GM19372 (cell line): Measurements from ENCODE around the gene ANKRD44.

Experiments
- ATAC-seq: cut with Tn5 transposase; IDR thresholded peaks from one replicate; pipeline ENCODE4 v1.9.1; 2021; ENCODE audit warnings: mild to moderate bottlenecking, low read depth, moderate library complexity; ENCODE audit not compliant: unreplicated experiment

The ANKRD44 gene

GRCh38 chr2:197265036-197265435 lies 45.5 kb downstream of the ANKRD44 start:
- no peak for ATAC-seq

- no peak for ATAC-seq
These were observed 46.2 kb downstream of the ANKRD44 start for GRCh38 chr2:197264332-197264731.

- no peak for ATAC-seq
These were observed 47.5 kb downstream of the ANKRD44 start for GRCh38 chr2:197263077-197263476.

- peak; percentile 49 for ATAC-seq
These were observed 48.8 kb downstream of the ANKRD44 start for GRCh38 chr2:197261808-197262226.

- no peak for ATAC-seq
These were observed 51.0 kb downstream of the ANKRD44 start for GRCh38 chr2:197259470-197259999.

GRCh38 chr2:197258580-197258979 lies 52.0 kb downstream of the ANKRD44 start:
- ATAC-seq: no peak

GRCh38 chr2:197256547-197257170 lies 53.9 kb downstream of the ANKRD44 start:
- ATAC-seq: no peak

- no peak for ATAC-seq
These were observed 54.6 kb downstream of the ANKRD44 start for GRCh38 chr2:197256021-197256420.

GRCh38 chr2:197255543-197255942 lies 55.0 kb downstream of the ANKRD44 start:
- peak; percentile 96 for ATAC-seq

- ATAC-seq: peak; percentile 9
These were observed 55.6 kb downstream of the ANKRD44 start for GRCh38 chr2:197254776-197255530.

- no peak for ATAC-seq
These were observed 59.0 kb downstream of the ANKRD44 start for GRCh38 chr2:197251576-197251975.

- no peak for ATAC-seq
These were observed 59.4 kb downstream of the ANKRD44 start for GRCh38 chr2:197251163-197251562.

- ATAC-seq: no peak
These were observed 60.5 kb downstream of the ANKRD44 start for GRCh38 chr2:197250084-197250397.

- ATAC-seq: no peak
These were observed 61.0 kb downstream of the ANKRD44 start for GRCh38 chr2:197249381-197250083.

GRCh38 chr2:197248623-197249022 lies 62.0 kb downstream of the ANKRD44 start:
- ATAC-seq: no peak

GRCh38 chr2:197248001-197248401 lies 62.6 kb downstream of the ANKRD44 start:
- ATAC-seq: no peak

- ATAC-seq: peak; percentile 70
These were observed 63.5 kb downstream of the ANKRD44 start for GRCh38 chr2:197247083-197247482.

GRCh38 chr2:197245829-197246804 lies 64.5 kb downstream of the ANKRD44 start:
- ATAC-seq: no peak

- no peak for ATAC-seq
These were observed 66.2 kb downstream of the ANKRD44 start for GRCh38 chr2:197244349-197244748.

GRCh38 chr2:197242719-197243118 lies 67.9 kb downstream of the ANKRD44 start:
- ATAC-seq: no peak
